ENCODE data around the gene C17orf78.
"Not testable (repeated sequence)": the region's sequence is repeated elsewhere in the genome, so short reads cannot be mapped to it uniquely, and the experiment has no call there.

DNA sequence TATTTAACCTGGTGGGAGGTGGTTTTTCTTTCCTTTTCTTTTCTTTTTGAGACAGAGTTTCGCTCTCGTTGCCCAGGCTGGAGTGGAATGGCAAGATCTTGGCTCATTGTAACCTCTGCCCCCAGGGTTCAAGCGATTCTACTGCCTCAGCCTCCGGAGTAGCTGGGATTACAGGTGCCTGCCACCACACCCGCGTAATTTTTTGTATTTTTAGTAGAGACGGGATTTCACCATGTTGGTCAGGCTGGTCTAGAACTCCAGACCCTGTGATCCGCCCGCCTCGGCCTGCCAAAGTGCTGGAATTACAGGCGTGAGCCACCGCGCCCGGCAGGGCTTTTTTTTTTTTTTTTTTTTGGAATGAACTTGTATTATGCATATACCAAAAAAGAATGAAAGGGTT is 29.7 kb downstream of the C17orf78 start:
- not testable (repeated sequence) for TF ChIP-seq POLR2A, EP300 (IDR thresholded peaks at IDR 0.05)
- TF ChIP-seq, protein P1, sequence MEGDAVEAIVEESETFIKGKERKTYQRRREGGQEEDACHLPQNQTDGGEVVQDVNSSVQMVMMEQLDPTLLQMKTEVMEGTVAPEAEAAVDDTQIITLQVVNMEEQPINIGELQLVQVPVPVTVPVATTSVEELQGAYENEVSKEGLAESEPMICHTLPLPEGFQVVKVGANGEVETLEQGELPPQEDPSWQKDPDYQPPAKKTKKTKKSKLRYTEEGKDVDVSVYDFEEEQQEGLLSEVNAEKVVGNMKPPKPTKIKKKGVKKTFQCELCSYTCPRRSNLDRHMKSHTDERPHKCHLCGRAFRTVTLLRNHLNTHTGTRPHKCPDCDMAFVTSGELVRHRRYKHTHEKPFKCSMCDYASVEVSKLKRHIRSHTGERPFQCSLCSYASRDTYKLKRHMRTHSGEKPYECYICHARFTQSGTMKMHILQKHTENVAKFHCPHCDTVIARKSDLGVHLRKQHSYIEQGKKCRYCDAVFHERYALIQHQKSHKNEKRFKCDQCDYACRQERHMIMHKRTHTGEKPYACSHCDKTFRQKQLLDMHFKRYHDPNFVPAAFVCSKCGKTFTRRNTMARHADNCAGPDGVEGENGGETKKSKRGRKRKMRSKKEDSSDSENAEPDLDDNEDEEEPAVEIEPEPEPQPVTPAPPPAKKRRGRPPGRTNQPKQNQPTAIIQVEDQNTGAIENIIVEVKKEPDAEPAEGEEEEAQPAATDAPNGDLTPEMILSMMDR (IDR thresholded peaks at IDR 0.05): not testable (repeated sequence)

All from ovary (tissue), 3 donors.